BLaER1 treated with 17β-estradiol and CSF1 and Interleukin-3, amounts not matched to agents 10 nM and 100 nM (cell line): Measurements from ENCODE around the gene LYRM1.
"Not testable (repeated sequence)": the region's sequence is repeated elsewhere in the genome, so short reads cannot be mapped to it uniquely, and the experiment has no call there.

Experiments used
- H3K27ac ChIP-seq, 11 experiments: shearing (Covaris generic); formaldehyde crosslinking; 2 replicates each; pipeline ENCODE4 v1.8.1; 2022
- H3K27me3 ChIP-seq, 11 experiments: shearing (Covaris generic); formaldehyde crosslinking; 2 replicates each; pipeline ENCODE4 v1.8.1; 2022
- H3K36me3 ChIP-seq, 11 experiments: shearing (Covaris generic); formaldehyde crosslinking; 2 replicates each; pipeline ENCODE4 v1.8.1; 2022
- H3K4me1 ChIP-seq, 10 experiments: shearing (Covaris generic); formaldehyde crosslinking; 2 replicates each; pipeline ENCODE4 v1.8.1; 2022
- H3K4me2 ChIP-seq, 11 experiments: shearing (Covaris generic); formaldehyde crosslinking; 2 replicates each; pipeline ENCODE4 v1.8.1; 2022
- H3K4me3 ChIP-seq, 10 experiments: shearing (Covaris generic); formaldehyde crosslinking; 2 replicates each; pipeline ENCODE4 v1.8.1; 2022
- H3K9ac ChIP-seq, 11 experiments: shearing (Covaris generic); formaldehyde crosslinking; 2 replicates each; pipeline ENCODE4 v1.8.1; 2022
- H3K9me3 ChIP-seq, 11 experiments: shearing (Covaris generic); formaldehyde crosslinking; replicated peaks in 1 of 11; 2 replicates each; pipeline ENCODE4 v1.8.1; 2022
- H4K20me1 ChIP-seq, 11 experiments: shearing (Covaris generic); formaldehyde crosslinking; 2 replicates each; pipeline ENCODE4 v1.8.1; 2022
- Cebpa-rat ChIP-seq, 11 experiments: shearing (Covaris generic); IDR thresholded peaks; 2 replicates each; pipeline ENCODE4 v1.8.1; 2022

LYRM1 gene

GRCh38 chr16:20940871-20941635 is 40.5 kb downstream of the LYRM1 start:
- TF ChIP-seq Cebpa-rat (IDR thresholded peaks at IDR 0.05), result no peak
- Histone ChIP-seq H3K27me3 (no peaks in the 10 kb centered on the region), H3K9me3 (no peaks in the 10 kb centered on the region), H3K27ac (peak overlapping the region in 2 of 11 experiments; percentile 4 to 33; a peak in 2 of 22 replicates), H3K4me1 (peaks cover 0 to 60% (median 15%) of the 10 kb centered on the region in 10 experiments; a peak in 10 of 20 replicates), H3K36me3 (no peaks in the 10 kb centered on the region), H3K4me2 (peak overlapping the region in 6 of 11 experiments; percentile 8 to 81 (median 58); a peak in 11 of 22 replicates), H3K9ac (no peak overlapping the region), H4K20me1 (no peaks in the 10 kb centered on the region), H3K4me3 (no peak overlapping the region)

GRCh38 chr16:20941636-20941926 is 41.0 kb downstream of the LYRM1 start:
- no peaks in the 10 kb centered on the region for H3K36me3 ChIP-seq
- TF ChIP-seq Cebpa-rat (IDR thresholded peaks at IDR 0.05), result no peak
- H3K4me2 ChIP-seq, result peak overlapping the region in 5 of 11 experiments; percentile 54 to 81 (median 60); a peak in 10 of 22 replicates
- H3K4me1 ChIP-seq, result peaks cover 0 to 60% (median 15%) of the 10 kb centered on the region in 10 experiments; a peak in 10 of 20 replicates
- H3K9me3 ChIP-seq, result no peaks in the 10 kb centered on the region
- no peaks in the 10 kb centered on the region for H3K27me3 ChIP-seq
- no peaks in the 10 kb centered on the region for H4K20me1 ChIP-seq
- H3K27ac ChIP-seq, result peak overlapping the region in 2 of 11 experiments; percentile 4 to 33; a peak in 2 of 22 replicates
- no peak overlapping the region for H3K9ac ChIP-seq
- H3K4me3 ChIP-seq, result no peak overlapping the region

GRCh38 chr16:20942256-20942655 is 41.7 kb downstream of the LYRM1 start:
- no peaks in the 10 kb centered on the region for H4K20me1 ChIP-seq
- TF ChIP-seq Cebpa-rat (IDR thresholded peaks at IDR 0.05), result no peak
- no peaks in the 10 kb centered on the region for H3K36me3 ChIP-seq
- no peaks in the 10 kb centered on the region for H3K27me3 ChIP-seq
- H3K4me3 ChIP-seq, result no peak overlapping the region
- H3K4me2 ChIP-seq, result peak overlapping the region in 4 of 11 experiments; percentile 54 to 81 (median 58); a peak in 7 of 22 replicates
- H3K9ac ChIP-seq, result no peak overlapping the region
- peak overlapping the region in 1 of 11 experiments; percentile 20; a peak in 1 of 22 replicates for H3K27ac ChIP-seq
- peaks cover 0 to 60% (median 15%) of the 10 kb centered on the region in 10 experiments; a peak in 10 of 20 replicates for H3K4me1 ChIP-seq
- no peaks in the 10 kb centered on the region for H3K9me3 ChIP-seq

GRCh38 chr16:20944861-20945574 is 44.4 kb downstream of the LYRM1 start:
- Histone ChIP-seq H4K20me1 (no peaks in the 10 kb centered on the region), H3K9ac (no peak overlapping the region), H3K27me3 (no peaks in the 10 kb centered on the region), H3K4me1 (peaks cover 0 to 35% (median 11%) of the 10 kb centered on the region in 10 experiments; a peak in 10 of 20 replicates), H3K27ac (peak overlapping the region in 1 of 11 experiments; percentile 15; a peak in 2 of 22 replicates), H3K9me3 (no peaks in the 10 kb centered on the region), H3K4me2 (no peak overlapping the region), H3K36me3 (no peaks in the 10 kb centered on the region), H3K4me3 (no peak overlapping the region)
- TF ChIP-seq Cebpa-rat (IDR thresholded peaks at IDR 0.05), result no peak

GRCh38 chr16:20945575-20945875 is 45.0 kb downstream of the LYRM1 start:
- H3K9me3 ChIP-seq, H3K4me2 ChIP-seq, H3K9ac ChIP-seq, H3K27me3 ChIP-seq, H4K20me1 ChIP-seq, H3K4me3 ChIP-seq, H3K36me3 ChIP-seq: not testable (repeated sequence)
- H3K27ac ChIP-seq, result 0 out of 22 replicates have a peak overlapping the region, but pooled peaks of 1 of the 11 experiments have one; percentile 3
- H3K4me1 ChIP-seq, result peaks cover 0 to 31% (median 11%) of the 10 kb centered on the region in 10 experiments; a peak in 10 of 20 replicates

GRCh38 chr16:20946015-20946629 is 45.6 kb downstream of the LYRM1 start:
- Histone ChIP-seq H3K9ac (no peak overlapping the region), H3K9me3 (no peaks in the 10 kb centered on the region), H4K20me1 (no peaks in the 10 kb centered on the region), H3K4me3 (no peak overlapping the region), H3K36me3 (no peaks in the 10 kb centered on the region), H3K27ac (no peak overlapping the region), H3K27me3 (no peaks in the 10 kb centered on the region), H3K4me1 (peaks cover 0 to 25% (median 7%) of the 10 kb centered on the region in 10 experiments; a peak in 10 of 20 replicates), H3K4me2 (no peak overlapping the region)
- no peak for TF ChIP-seq Cebpa-rat (IDR thresholded peaks at IDR 0.05)

GRCh38 chr16:20948444-20948843 is 47.9 kb downstream of the LYRM1 start:
- Histone ChIP-seq H3K9ac (no peak overlapping the region), H3K4me1 (0 out of 20 replicates have a peak, but pooled peaks cover 0 to 7% (median 0%) of the 10 kb centered on the region in 10 experiments), H4K20me1 (no peaks in the 10 kb centered on the region), H3K9me3 (no peaks in the 10 kb centered on the region), H3K4me2 (no peak overlapping the region), H3K27me3 (no peaks in the 10 kb centered on the region), H3K27ac (no peak overlapping the region), H3K4me3 (no peak overlapping the region), H3K36me3 (no peaks in the 10 kb centered on the region)
- TF ChIP-seq Cebpa-rat (IDR thresholded peaks at IDR 0.05), result no peak

- no peaks in the 10 kb centered on the region for H3K4me1 ChIP-seq
- H4K20me1 ChIP-seq, result no peaks in the 10 kb centered on the region
- H3K36me3 ChIP-seq, result no peaks in the 10 kb centered on the region
- no peak overlapping the region for H3K27ac ChIP-seq
- H3K9me3 ChIP-seq, result no peaks in the 10 kb centered on the region
- H3K4me3 ChIP-seq, result no peak overlapping the region
- TF ChIP-seq Cebpa-rat (IDR thresholded peaks at IDR 0.05), result no peak
- no peaks in the 10 kb centered on the region for H3K27me3 ChIP-seq
- no peak overlapping the region for H3K9ac ChIP-seq
- no peak overlapping the region for H3K4me2 ChIP-seq
Observed at GRCh38 chr16:20949660-20950059, 49.1 kb downstream of the LYRM1 start.

- Histone ChIP-seq H3K36me3 (no peaks in the 10 kb centered on the region), H3K9me3 (no peaks in the 10 kb centered on the region), H4K20me1 (no peaks in the 10 kb centered on the region), H3K4me1 (no peaks in the 10 kb centered on the region), H3K4me3 (no peak overlapping the region), H3K27me3 (no peaks in the 10 kb centered on the region), H3K9ac (no peak overlapping the region), H3K27ac (no peak overlapping the region), H3K4me2 (no peak overlapping the region)
- no peak for TF ChIP-seq Cebpa-rat (IDR thresholded peaks at IDR 0.05)
Observed at GRCh38 chr16:20950294-20950693, 49.7 kb downstream of the LYRM1 start.
